Esophagus squamous epithelium (tissue), 4 donors: ENCODE results near the gene TRAPPC5.

Source experiments
- POLR2A ChIP-seq, 4 donors: fragments of 450-650 bp; IDR thresholded peaks; one replicate each; pipeline ENCODE4 v1.6.1; 2017; ENCODE audit warnings: antibody characterized with exemption in 4 of 4, mild to moderate bottlenecking in 4 of 4, moderate library complexity in 3 of 4
- TF ChIP-seq, protein P1 (sequence below), 6 experiments: fragments of 450-650 bp in 4 of 6; fragments of 200-600 bp in 2 of 6; sonication (generic) in 2 of 6; IDR thresholded peaks; one replicate each; pipeline ENCODE4 v1.5.1; 2016 to 2019; ENCODE audit warnings: antibody characterized with exemption in 6 of 6, mild to moderate bottlenecking in 4 of 6, moderate library complexity in 4 of 6

DNA sequence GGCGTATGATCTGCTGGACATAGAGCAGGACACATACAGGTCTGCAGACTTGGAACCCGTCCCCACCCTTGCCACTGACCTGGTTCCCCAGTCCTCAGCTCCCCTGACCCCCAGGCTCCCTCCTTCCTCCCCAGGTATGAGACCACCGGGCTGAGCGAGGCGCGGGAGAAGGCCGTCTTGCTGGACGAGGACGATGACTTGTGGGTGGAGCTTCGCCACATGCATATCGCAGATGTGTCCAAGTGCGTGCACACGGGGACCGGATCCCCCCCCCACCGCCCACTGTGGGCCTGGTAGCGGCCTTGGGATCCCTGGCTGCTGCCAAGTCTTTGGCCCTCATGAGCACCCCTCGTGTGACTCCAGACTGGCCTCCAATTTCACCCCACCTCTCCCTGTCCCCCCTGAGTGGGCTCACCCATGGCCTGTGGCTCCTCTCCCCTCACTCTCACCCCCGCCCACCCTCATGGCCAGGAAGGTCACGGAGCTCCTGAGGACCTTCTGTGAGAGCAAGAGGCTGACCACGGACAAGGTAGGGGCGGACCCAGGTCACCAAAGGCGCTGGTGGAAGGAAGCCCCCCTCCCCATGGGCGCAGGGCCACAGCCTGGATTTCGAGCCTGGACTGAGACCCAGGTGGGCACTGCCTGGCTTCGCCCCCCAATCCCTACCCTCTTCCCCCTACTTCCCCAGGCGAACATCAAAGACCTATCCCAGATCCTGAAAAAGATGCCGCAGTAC, 38.2 kb upstream of the TRAPPC5 start:
- TF ChIP-seq, protein P1, sequence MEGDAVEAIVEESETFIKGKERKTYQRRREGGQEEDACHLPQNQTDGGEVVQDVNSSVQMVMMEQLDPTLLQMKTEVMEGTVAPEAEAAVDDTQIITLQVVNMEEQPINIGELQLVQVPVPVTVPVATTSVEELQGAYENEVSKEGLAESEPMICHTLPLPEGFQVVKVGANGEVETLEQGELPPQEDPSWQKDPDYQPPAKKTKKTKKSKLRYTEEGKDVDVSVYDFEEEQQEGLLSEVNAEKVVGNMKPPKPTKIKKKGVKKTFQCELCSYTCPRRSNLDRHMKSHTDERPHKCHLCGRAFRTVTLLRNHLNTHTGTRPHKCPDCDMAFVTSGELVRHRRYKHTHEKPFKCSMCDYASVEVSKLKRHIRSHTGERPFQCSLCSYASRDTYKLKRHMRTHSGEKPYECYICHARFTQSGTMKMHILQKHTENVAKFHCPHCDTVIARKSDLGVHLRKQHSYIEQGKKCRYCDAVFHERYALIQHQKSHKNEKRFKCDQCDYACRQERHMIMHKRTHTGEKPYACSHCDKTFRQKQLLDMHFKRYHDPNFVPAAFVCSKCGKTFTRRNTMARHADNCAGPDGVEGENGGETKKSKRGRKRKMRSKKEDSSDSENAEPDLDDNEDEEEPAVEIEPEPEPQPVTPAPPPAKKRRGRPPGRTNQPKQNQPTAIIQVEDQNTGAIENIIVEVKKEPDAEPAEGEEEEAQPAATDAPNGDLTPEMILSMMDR (IDR thresholded peaks at IDR 0.05): no peak
- no peak for TF ChIP-seq POLR2A (IDR thresholded peaks at IDR 0.05)
